Hepatocyte (in vitro differentiated cells): Measurements from ENCODE around the gene APOF. TPM values are rescaled to one million over a fixed set of nuclear protein-coding genes. Genes with fewer than 3 reads are reported as not detected.

Experiments used
- DNase-seq: peaks from one replicate; pipeline ENCODE4 v3.0.0-alpha.2; 2016; ENCODE audit warnings: low spot score
- H2AFZ ChIP-seq: fragments of 200-600 bp; sonication (generic); 2 replicates; pipeline ENCODE4 v1.6.0; 2016; ENCODE audit warnings: antibody characterized with exemption, mild to moderate bottlenecking
- H3K27ac ChIP-seq: fragments of 200-600 bp; sonication (generic); 2 replicates; pipeline ENCODE4 v1.5.1; 2016; ENCODE audit warnings: mild to moderate bottlenecking
- H3K27me3 ChIP-seq: fragments of 200-600 bp; sonication (generic); 2 replicates; pipeline ENCODE4 v1.6.1; 2016
- H3K36me3 ChIP-seq: fragments of 200-600 bp; sonication (generic); replicated peaks from 2 replicates; pipeline ENCODE4 v1.5.1; 2016; ENCODE audit warnings: low read depth; ENCODE audit not compliant: insufficient read depth
- H3K4me1 ChIP-seq: fragments of 200-600 bp; sonication (generic); 2 replicates; pipeline ENCODE4 v1.5.1; 2016; ENCODE audit warnings: mild to moderate bottlenecking, moderate library complexity; ENCODE audit not compliant: insufficient read depth
- H3K4me2 ChIP-seq: fragments of 200-600 bp; sonication (generic); 2 replicates; pipeline ENCODE4 v1.6.0; 2016
- H3K4me3 ChIP-seq: fragments of 200-600 bp; sonication (generic); 2 replicates; pipeline ENCODE4 v1.5.1; 2016; ENCODE audit warnings: mild to moderate bottlenecking
- H3K79me2 ChIP-seq: fragments of 200-600 bp; sonication (generic); 2 replicates; pipeline ENCODE4 v1.6.0; 2017; ENCODE audit warnings: mild to moderate bottlenecking
- H3K9me2 ChIP-seq: fragments of 200-600 bp; sonication (generic); replicated peaks from 2 replicates; pipeline ENCODE4 v1.6.0; 2017; ENCODE audit warnings: mild to moderate bottlenecking; ENCODE audit not compliant: insufficient read depth
- H3K9me3 ChIP-seq: fragments of 200-600 bp; sonication (generic); 2 replicates; pipeline ENCODE4 v1.5.1; 2016; ENCODE audit warnings: low read depth, mild to moderate bottlenecking
- H4K20me1 ChIP-seq: fragments of 200-600 bp; sonication (generic); 2 replicates; pipeline ENCODE4 v1.6.0; 2016; ENCODE audit warnings: mild to moderate bottlenecking; ENCODE audit not compliant: insufficient read depth, poor library complexity, severe bottlenecking
- EZH2 ChIP-seq: fragments of 200-600 bp; sonication (generic); IDR thresholded peaks from 2 replicates; pipeline ENCODE4 v1.6.1; 2016; ENCODE audit warnings: antibody characterized with exemption, mild to moderate bottlenecking, borderline replicate concordance
- EZH2phosphoT487 ChIP-seq: fragments of 200-600 bp; sonication (generic); IDR thresholded peaks from one replicate; pipeline ENCODE4 v1.6.1; 2018; ENCODE audit warnings: antibody characterized with exemption, mild to moderate bottlenecking, low read depth, moderate library complexity; ENCODE audit not compliant: unreplicated experiment, severe bottlenecking
- WGBS: methylation state at CpG from one replicate; pipeline ENCODE4 v1.1.6; 2016; ENCODE audit warnings: low lambda C conversion rate; ENCODE audit errors: missing lambda C conversion rate; 5-methylcytosine and 5-hydroxymethylcytosine counted together
- polyA plus RNA-seq: library from polyadenylated mRNA; unstranded; fragments of >200 nt; fragmentation: Nextera tagmentation; extraction: Ambion mirVana; gene quantifications from 2 replicates; pipeline ENCODE4 v1.2.1, GENCODE V29; 2016
- total RNA-seq: library from RNA; depleted of rRNA; stranded (reverse); fragments of >200 nt; gene quantifications from 2 replicates; pipeline ENCODE4 v1.2.3, GENCODE V29; 2014
- TF ChIP-seq, protein P1 (sequence below): fragments of 200-600 bp; sonication (generic); IDR thresholded peaks from 2 replicates; pipeline ENCODE4 v1.5.1; 2016; ENCODE audit warnings: antibody characterized with exemption, mild to moderate bottlenecking; ENCODE audit not compliant: poor library complexity

APOF gene
- total and polyA plus RNA-seq, 2 experiments from 2014 or later, result not detected

GRCh38 chr12:56332512-56333196 lies 30.0 kb downstream of the APOF start:
- TF ChIP-seq EZH2phosphoT487 (no peak), EZH2 (no peak)
- TF ChIP-seq, protein P1, sequence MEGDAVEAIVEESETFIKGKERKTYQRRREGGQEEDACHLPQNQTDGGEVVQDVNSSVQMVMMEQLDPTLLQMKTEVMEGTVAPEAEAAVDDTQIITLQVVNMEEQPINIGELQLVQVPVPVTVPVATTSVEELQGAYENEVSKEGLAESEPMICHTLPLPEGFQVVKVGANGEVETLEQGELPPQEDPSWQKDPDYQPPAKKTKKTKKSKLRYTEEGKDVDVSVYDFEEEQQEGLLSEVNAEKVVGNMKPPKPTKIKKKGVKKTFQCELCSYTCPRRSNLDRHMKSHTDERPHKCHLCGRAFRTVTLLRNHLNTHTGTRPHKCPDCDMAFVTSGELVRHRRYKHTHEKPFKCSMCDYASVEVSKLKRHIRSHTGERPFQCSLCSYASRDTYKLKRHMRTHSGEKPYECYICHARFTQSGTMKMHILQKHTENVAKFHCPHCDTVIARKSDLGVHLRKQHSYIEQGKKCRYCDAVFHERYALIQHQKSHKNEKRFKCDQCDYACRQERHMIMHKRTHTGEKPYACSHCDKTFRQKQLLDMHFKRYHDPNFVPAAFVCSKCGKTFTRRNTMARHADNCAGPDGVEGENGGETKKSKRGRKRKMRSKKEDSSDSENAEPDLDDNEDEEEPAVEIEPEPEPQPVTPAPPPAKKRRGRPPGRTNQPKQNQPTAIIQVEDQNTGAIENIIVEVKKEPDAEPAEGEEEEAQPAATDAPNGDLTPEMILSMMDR, result no peak
- Histone ChIP-seq H3K79me2 (peaks cover 6% of the 10 kb centered on the region), H3K36me3 (no peaks in the 10 kb centered on the region), H4K20me1 (no peaks in the 10 kb centered on the region), H3K9me2 (no peaks in the 10 kb centered on the region), H3K27ac (peak overlapping the region; percentile 95), H3K4me3 (peak overlapping the region; percentile 13), H2AFZ (peak overlapping the region; percentile 53), H3K27me3 (no peaks in the 10 kb centered on the region), H3K9me3 (no peaks in the 10 kb centered on the region), H3K4me1 (peaks cover 11% of the 10 kb centered on the region), H3K4me2 (peak overlapping the region; percentile 87)
- DNase-seq, result no peak
- WGBS, result 96% methylated on average over 11 of the region's 11 CpGs

- TF ChIP-seq EZH2, result no peak
- no peak for TF ChIP-seq EZH2phosphoT487
- TF ChIP-seq, protein P1, result no peak
- no peaks in the 10 kb centered on the region for H3K9me3 ChIP-seq
- peaks cover 11% of the 10 kb centered on the region for H3K4me1 ChIP-seq
- H3K4me2 ChIP-seq, result no peak overlapping the region
- no peaks in the 10 kb centered on the region for H3K27me3 ChIP-seq
- 86% methylated on average over 7 of the region's 7 CpGs for WGBS
- DNase-seq, result no peak
- H3K79me2 ChIP-seq, result peaks cover 6% of the 10 kb centered on the region
- no peak overlapping the region for H2AFZ ChIP-seq
- no peaks in the 10 kb centered on the region for H4K20me1 ChIP-seq
- no peak overlapping the region for H3K4me3 ChIP-seq
- H3K36me3 ChIP-seq, result no peaks in the 10 kb centered on the region
- H3K27ac ChIP-seq, result no peak overlapping the region
- H3K9me2 ChIP-seq, result no peaks in the 10 kb centered on the region
Measured at GRCh38 chr12:56330936-56331490, 31.6 kb downstream of the APOF start.

GRCh38 chr12:56326533-56326932 lies 36.1 kb downstream of the APOF start:
- Histone ChIP-seq H3K36me3 (no peaks in the 10 kb centered on the region), H3K4me3 (no peak overlapping the region), H3K9me3 (no peaks in the 10 kb centered on the region), H3K79me2 (no peaks in the 10 kb centered on the region), H3K9me2 (no peaks in the 10 kb centered on the region), H3K27ac (no peak overlapping the region), H3K4me1 (no peaks in the 10 kb centered on the region), H3K4me2 (no peak overlapping the region), H3K27me3 (no peaks in the 10 kb centered on the region), H4K20me1 (no peaks in the 10 kb centered on the region), H2AFZ (no peak overlapping the region)
- peak; percentile 24 for DNase-seq
- 87% methylated on average over 6 of the region's 6 CpGs for WGBS
- no peak for TF ChIP-seq EZH2phosphoT487
- TF ChIP-seq EZH2, result no peak
- TF ChIP-seq, protein P1, result no peak
